Medulla oblongata (tissue), 1 donor: ENCODE measurements around the gene KCNK4.
A peak's percentile ranks its signal among the peaks of the same experiment; 100 is the strongest.

Experiments used
- DNase-seq: peaks from one replicate; pipeline ENCODE4 v3.0.0-alpha.2; 2015; ENCODE audit errors: extremely low spot score

The KCNK4 gene

GRCh38 chr11:64253481-64253880 lies 37.6 kb upstream of the KCNK4 start:
- DNase-seq, result peak; percentile 71

DNA sequence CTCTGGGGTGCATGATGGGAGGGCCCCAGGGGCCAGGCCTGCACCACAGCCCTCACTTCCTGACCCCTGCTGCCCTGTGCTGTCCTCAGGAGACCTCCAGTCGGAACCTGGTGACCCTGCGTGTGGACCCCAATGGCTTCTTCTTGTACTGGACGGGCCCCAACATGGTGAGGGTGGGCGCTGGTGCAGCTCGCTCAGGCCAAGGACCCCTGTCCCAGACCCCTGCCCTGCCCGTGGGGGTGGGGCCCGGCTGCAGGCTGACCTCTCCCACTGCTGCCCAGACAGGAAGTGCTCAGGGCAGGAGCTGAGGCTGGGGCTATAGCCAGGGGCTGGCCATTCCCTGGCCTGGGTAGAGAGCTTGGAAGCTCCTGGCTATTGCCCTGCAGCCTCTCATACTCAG lies 36.8 kb upstream of the KCNK4 start:
- DNase-seq, result no peak

DNA sequence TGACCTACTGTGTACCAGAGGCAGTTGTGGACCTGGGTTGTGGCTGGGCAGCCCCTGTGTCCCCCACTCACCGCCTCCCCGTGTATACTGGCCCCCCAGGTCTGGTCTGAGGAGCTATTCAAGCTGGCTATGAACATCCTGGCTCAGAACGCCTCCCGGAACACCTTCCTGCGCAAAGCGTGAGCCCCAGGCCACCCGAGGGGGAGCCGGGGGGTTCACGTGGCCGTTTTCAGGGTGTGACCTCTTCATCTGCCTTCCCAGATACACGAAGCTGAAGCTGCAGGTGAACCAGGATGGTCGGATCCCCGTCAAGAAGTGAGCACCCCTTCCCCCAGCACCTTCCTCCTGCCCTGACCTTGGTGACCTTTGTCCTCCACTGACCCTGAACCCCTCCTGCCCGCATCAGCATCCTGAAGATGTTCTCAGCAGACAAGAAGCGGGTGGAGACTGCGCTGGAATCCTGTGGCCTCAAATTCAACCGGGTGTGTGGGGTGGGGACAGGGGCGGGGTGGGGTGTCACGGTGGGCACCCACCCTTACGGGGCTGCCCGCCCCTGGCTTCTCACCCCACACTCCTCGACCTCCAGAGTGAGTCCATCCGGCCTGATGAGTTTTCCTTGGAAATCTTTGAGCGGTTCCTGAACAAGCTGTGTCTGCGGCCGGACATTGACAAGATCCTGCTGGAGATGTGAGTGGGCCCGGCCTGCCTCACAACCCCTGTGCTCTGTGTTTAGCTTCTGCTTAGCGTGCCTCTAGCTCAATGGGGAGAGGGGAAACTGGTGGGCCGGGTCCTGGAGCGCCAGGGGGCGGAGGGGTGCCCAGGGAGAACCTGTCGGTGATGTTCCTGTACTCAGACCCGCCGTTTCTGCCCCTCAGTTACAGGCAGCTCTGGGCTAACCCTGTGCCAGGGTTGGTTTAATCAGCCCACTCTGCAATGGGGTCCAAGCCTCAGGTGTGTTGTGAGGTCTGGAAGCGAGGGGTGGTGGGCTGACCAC lies 35.7 kb upstream of the KCNK4 start:
- DNase-seq, result no peak

- DNase-seq, result no peak
These were observed 34.8 kb upstream of the KCNK4 start for GRCh38 chr11:64256300-64256699.

DNA sequence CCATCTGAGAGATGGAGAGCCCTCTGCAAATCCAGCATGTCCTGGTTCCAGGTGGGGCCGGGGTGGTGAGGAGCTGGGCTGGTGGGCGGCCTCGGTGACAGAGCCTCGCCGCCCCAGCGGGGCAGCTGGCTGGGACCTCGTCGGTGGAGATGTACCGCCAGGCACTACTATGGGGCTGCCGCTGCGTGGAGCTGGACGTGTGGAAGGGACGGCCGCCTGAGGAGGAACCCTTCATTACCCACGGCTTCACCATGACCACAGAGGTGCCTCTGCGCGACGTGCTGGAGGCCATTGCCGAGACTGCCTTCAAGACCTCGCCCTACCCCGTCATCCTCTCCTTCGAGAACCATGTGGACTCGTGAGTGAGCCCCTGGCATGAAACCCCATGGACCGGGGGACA lies 32.7 kb upstream of the KCNK4 start:
- DNase-seq, result no peak

GRCh38 chr11:64258946-64259532 lies 32.1 kb upstream of the KCNK4 start:
- no peak for DNase-seq

DNA sequence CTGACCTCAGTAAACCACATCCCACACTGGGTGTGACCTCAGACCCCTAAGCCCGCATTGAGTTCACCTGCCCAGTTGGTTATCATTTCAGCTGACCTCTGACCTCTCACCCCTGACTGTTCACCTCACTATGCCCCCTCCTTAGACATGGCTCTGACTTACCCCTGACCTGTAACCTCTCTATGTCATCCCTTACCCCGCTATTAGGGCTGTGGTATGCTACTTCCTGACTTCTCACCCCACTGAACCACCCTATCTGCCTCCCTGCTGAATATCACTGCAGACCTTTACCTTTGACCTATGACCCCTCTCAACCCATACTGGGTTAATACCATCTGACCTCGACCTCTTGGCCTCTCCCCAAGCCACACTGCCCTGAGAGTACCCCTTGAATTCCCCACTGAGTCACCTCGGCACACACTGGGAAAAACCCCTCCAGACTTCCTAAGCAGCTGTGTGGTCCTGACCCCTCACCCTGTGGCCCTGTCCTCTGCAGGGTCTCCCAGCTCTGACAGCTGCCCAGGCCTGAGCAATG lies 31.5 kb upstream of the KCNK4 start:
- no peak for DNase-seq

DNA sequence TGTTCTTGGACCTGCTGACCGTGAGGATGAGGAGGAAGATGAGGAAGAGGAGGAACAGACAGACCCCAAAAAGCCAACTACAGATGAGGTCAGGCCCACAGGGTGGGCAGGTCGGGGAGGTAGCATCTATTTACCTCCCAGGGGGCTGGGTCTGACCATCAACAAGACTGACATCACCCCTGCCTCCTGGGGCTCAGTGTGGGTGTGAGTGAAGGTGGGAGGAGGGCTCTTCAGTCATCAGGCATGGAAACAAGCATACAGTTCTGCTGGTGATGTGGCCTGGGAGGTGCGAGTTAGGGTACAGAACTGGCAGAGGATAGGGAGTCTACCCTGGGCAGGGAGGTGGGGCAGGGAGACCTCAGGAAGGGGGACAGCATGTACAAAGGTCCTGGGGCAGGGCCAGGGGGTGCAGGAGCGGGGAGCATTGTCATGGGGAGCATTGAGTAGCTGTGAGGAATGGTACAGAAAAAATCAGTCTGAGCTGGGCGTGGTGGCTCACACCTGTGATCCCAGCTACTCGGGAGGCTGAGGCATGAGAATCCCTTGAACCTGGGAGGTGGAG lies 30.9 kb upstream of the KCNK4 start:
- no peak for DNase-seq

DNA sequence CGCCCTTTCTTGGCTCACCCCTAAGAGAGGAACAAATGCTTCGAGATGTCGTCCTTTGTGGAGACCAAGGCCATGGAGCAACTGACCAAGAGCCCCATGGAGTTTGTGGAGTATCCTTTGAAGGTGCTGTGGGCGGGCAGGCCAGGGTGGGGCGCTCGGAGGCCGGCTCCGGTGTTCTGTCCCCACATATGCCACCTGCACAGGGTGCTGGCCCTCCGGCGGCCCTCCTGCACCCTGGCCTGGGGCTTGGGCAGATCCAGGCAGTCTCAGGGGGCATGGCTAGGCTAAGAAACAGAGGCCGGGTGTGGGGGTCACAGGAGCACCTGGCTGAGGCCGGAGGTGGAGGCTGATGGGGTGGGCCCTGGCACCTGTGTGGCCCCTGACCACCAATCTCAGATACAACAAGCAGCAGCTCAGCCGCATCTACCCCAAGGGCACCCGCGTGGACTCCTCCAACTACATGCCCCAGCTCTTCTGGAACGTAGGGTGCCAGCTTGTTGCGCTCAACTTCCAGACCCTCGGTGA lies 29.5 kb upstream of the KCNK4 start:
- DNase-seq, result no peak

DNA sequence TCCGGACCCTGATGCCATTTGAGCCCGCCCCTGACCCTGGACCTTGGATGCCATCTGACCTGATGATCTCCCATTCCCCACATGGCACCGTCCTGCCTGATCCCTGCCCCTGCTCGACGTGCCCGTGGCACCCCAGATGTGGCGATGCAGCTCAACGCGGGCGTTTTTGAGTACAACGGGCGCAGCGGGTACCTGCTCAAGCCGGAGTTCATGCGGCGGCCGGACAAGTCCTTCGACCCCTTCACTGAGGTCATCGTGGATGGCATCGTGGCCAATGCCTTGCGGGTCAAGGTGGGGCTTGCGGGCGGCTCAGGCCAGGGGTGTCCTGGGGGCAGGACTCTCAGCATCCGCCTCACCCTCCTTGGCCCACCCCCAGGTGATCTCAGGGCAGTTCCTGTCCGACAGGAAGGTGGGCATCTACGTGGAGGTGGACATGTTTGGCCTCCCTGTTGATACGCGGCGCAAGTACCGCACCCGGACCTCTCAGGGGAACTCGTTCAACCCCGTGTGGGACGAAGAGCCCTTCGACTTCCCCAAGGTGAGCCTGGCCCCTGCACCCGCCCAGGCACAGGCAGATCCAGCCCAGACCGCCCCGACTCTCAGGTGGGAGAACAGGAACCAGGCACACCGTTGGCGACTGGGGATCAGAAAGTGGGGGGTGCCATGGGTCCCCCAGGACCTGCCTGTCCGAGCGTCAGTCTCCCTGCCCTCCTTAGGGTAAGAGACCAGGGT lies 28.7 kb upstream of the KCNK4 start:
- no peak for DNase-seq

DNA sequence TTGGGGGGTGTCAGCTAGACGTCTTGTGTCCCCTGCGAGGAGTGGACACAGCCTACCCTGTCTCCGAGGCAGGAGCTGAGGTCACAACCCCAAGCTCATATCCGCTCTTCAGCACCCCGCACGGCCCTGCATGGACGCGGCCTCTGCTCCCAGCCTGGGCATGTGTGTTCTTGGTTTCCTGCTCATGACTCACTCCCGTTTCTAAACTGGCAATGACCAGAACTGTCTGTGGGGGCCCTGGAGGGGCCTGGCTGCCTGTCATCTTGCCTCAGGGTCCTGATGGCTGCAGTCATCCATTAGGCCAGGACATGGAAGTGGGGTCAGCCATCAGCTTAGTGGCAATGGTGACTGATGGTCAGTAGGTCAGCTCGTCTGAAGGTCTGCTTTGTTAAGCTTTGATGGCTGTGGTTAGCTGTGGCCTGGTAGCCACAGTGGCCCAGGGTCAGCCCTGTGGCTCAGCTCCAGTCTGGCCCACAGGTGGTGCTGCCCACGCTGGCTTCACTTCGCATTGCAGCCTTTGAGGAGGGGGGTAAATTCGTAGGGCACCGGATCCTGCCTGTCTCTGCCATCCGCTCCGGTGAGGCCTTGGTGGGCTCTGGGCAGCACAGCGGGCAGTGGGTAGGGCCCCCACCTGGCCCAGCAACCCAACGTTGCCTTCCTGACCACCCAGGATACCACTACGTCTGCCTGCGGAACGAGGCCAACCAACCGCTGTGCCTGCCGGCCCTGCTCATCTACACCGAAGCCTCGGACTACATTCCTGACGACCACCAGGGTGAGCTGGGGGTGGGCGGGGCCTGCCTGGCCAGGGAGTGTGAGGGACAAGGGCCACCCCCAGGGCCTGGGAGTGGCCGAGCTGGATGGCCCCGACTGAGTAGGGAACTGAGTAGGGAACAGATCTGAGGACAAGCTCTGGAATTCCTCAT lies 27.8 kb upstream of the KCNK4 start:
- no peak for DNase-seq

- DNase-seq, result no peak
These were observed 27.2 kb upstream of the KCNK4 start for GRCh38 chr11:64263947-64264317.

GRCh38 chr11:64264371-64264852 lies 26.7 kb upstream of the KCNK4 start:
- no peak for DNase-seq

GRCh38 chr11:64265176-64266160 lies 25.6 kb upstream of the KCNK4 start:
- DNase-seq, result no peak

- DNase-seq, result no peak
These were observed 24.8 kb upstream of the KCNK4 start for GRCh38 chr11:64266339-64266738.

DNA sequence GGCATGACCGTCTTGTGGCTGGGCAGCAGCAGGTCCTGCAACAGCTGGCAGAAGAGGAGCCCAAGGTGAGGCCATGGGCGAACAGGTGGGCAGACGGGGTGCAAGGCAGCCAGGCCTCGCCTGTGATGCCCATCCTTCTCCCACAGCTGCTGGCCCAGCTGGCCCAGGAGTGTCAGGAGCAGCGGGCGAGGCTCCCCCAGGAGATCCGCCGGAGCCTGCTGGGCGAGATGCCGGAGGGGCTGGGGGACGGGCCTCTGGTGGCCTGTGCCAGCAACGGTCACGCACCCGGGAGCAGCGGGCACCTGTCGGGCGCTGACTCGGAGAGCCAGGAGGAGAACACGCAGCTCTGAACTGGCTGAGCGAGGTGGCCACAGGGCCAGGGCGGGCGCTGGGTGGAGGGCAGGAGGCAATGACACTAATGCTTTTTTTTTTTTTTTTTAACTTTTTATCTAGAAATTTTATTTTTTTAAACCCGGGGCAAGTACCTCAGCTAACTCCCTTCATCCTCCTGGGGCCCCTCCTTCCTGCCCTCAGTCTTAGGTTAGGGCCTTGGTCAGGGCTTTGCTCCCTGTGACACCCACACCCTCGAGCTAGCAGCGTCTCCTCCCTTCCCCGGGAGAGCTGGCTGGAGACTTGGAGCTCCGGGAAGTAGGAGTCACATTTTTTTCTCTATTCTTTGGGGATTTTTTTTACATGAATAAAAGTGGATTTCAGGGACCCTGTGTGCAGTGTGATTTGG lies 23.7 kb upstream of the KCNK4 start:
- no peak for DNase-seq

DNA sequence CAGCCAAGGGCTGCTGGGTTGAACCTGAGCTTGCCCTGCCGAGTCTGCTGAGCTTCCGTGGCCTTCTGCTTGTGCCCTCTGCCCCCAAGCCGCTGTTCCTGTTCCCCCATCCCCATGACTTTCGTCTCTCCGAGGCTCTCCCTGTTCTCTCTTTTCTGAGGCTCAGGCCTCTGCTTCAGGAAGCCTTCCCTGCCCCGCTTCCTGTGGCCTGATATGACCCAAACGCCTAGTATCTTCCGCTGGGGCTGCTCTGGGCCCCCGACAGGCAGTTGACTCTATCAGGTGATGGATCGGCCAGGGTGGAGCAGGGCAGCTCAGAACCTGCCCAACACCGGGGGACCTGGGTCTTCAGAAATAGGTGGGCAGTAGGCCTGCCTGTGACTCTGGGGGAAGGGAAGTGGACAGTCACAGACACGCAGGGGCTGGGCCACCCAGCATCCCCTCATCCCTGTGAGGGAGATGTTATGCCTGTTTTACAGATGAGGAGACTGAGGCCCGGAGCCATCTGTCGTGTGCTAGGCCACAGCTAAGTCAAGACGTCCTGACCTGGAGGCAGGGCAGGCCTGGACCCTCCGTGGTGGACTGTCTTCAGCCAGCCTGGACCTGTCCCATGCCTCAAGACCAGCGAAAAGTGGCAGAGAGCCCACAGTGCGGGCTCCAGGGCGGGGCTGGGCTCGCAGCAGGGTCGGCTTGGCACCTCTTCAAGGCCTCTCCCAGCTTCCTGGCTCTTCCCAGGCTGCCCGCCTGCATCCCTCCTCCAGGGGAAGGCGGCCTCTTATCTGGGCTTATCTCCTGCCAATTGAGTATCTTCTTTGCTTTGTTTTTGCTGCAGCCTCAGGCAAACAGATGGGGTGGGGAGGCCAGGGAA lies 22.8 kb upstream of the KCNK4 start:
- peak; percentile 22 for DNase-seq
